Progenitor cell of endocrine pancreas (in vitro differentiated cells): ENCODE results near the gene ACBD6. TPM values are rescaled to one million over a fixed set of nuclear protein-coding genes. Genes with fewer than 3 reads are reported as not detected.

Experiments used
- DNase-seq: peaks from one replicate; pipeline ENCODE4 v3.0.0; 2021; ENCODE audit warnings: low spot score; ENCODE audit not compliant: unreplicated experiment
- H3K27ac Mint-ChIP-seq: 2 replicates; pipeline ENCODE4 v1.8.0; 2021; ENCODE audit warnings: mild to moderate bottlenecking, moderate library complexity, mixed read lengths
- H3K27me3 Mint-ChIP-seq: 2 replicates; pipeline ENCODE4 v1.8.0; 2021; ENCODE audit warnings: mixed read lengths
- H3K36me3 Mint-ChIP-seq: 2 replicates; pipeline ENCODE4 v1.8.0; 2022; ENCODE audit warnings: mixed read lengths; ENCODE audit not compliant: insufficient read depth
- H3K4me1 Mint-ChIP-seq: 2 replicates; pipeline ENCODE4 v1.8.0; 2021; ENCODE audit warnings: low read depth, mixed read lengths
- H3K4me3 Mint-ChIP-seq: 2 replicates; pipeline ENCODE4 v1.8.0; 2021; ENCODE audit warnings: low read depth, mild to moderate bottlenecking, moderate library complexity, mixed read lengths
- H3K9me3 Mint-ChIP-seq: 2 replicates; pipeline ENCODE4 v1.8.0; 2021; ENCODE audit warnings: low read depth, mixed read lengths
- microRNA-seq: library from miRNA; unstranded; fragments of <30 nt; microRNA quantifications from one replicate; pipeline ENCODE4 v1.1.0, GENCODE V29; 2020; ENCODE audit warnings: borderline number of aligned reads; ENCODE audit not compliant: unreplicated experiment
- total RNA-seq: library from RNA; stranded (reverse); gene quantifications from 2 replicates; pipeline ENCODE4 v1.2.1, GENCODE V29; 2021
- TF ChIP-seq, protein P1 (sequence below): fragments of 200-600 bp; sonication (generic); IDR thresholded peaks from one replicate; pipeline ENCODE4 v1.5.0; 2021; ENCODE audit warnings: antibody characterized with exemption, mild to moderate bottlenecking; ENCODE audit not compliant: unreplicated experiment

Gene ACBD6
- total RNA-seq, 1 donor from 2014 or later = 54.2 TPM

DNA sequence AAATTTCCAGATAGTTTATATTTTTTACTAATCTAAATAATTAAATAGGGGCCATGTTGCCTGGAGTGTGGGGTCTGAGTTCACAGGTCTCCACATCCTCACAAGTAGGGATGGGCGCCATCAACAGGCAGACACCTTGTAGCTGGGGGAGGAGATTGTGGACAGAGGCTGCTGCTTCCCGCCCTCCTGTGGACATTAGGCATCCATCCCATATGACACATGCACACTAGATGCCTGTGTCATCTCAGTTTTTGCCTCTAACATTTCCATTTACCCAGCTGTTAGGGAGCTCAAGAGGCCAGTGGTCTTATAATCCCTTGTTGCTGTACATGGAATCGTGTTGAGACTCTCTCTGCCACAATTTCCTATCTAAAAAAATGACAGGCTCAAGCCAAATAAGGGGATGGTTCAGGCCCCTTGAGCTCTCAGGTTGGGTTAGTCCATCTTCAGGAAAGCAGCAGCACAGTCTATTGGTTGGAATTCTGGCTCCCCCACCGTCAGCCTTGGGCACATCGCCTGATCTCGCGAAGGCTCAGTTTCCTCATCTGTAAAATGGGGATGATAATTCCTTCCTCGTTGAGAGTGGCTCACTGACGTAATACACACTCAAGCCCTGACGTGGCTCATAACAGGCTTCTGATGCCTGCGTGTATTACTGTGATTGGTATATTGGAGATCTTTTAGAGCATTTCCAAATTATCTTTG is 258.7 kb downstream of the ACBD6 start:
- H3K27me3 Mint-ChIP-seq = peaks cover 57% of the 10 kb centered on the region

DNA sequence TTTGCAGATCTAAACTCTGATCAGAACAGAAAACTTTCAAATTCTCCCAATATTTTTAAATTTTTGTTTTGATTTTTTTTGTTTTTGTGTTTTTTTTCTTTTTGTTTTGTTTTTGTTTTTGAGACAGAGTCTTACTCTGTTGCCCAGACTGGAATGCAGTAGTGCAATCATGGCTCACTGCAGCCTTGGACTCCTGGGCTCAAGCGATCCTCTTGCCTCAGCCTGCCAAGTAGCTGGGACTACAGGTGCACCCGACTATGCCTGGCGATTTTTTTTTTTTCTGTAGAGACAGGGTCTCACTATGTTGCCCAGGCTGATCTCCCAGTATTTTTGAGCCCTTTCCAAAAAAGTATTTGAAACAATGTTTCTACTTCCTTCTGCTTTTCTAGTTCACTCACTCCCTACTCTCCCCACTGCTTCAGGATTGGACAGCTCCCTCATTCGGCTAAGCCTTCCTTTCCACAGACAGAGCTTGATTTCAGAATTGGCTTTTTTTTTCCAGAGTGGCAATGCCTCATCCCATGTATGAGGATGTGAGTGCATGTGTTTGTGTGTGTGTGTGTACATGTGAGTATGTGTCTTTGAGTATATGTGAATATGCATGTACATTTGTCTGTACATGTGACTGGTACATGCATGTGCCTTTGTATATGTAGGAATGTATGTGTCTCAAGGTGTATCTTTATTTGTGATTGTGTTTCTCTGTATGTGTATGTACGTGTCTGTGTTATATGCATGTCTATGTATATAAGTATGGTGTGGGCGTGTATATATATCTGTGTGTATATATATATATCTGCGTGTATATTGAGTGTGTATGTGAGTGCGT is 260.4 kb downstream of the ACBD6 start:
- TF ChIP-seq, protein P1, sequence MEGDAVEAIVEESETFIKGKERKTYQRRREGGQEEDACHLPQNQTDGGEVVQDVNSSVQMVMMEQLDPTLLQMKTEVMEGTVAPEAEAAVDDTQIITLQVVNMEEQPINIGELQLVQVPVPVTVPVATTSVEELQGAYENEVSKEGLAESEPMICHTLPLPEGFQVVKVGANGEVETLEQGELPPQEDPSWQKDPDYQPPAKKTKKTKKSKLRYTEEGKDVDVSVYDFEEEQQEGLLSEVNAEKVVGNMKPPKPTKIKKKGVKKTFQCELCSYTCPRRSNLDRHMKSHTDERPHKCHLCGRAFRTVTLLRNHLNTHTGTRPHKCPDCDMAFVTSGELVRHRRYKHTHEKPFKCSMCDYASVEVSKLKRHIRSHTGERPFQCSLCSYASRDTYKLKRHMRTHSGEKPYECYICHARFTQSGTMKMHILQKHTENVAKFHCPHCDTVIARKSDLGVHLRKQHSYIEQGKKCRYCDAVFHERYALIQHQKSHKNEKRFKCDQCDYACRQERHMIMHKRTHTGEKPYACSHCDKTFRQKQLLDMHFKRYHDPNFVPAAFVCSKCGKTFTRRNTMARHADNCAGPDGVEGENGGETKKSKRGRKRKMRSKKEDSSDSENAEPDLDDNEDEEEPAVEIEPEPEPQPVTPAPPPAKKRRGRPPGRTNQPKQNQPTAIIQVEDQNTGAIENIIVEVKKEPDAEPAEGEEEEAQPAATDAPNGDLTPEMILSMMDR = no peak

More for the DNA sequence above, 258.7 kb downstream of the ACBD6 start:
- Mint-ChIP-seq H3K36me3 (no peaks in the 10 kb centered on the region), H3K4me3 (no peak overlapping the region), H3K9me3 (no peaks in the 10 kb centered on the region), H3K4me1 (peaks cover 13% of the 10 kb centered on the region), H3K27ac (no peak overlapping the region)
- TF ChIP-seq, protein P1 = no peak
- DNase-seq = no peak

DNA sequence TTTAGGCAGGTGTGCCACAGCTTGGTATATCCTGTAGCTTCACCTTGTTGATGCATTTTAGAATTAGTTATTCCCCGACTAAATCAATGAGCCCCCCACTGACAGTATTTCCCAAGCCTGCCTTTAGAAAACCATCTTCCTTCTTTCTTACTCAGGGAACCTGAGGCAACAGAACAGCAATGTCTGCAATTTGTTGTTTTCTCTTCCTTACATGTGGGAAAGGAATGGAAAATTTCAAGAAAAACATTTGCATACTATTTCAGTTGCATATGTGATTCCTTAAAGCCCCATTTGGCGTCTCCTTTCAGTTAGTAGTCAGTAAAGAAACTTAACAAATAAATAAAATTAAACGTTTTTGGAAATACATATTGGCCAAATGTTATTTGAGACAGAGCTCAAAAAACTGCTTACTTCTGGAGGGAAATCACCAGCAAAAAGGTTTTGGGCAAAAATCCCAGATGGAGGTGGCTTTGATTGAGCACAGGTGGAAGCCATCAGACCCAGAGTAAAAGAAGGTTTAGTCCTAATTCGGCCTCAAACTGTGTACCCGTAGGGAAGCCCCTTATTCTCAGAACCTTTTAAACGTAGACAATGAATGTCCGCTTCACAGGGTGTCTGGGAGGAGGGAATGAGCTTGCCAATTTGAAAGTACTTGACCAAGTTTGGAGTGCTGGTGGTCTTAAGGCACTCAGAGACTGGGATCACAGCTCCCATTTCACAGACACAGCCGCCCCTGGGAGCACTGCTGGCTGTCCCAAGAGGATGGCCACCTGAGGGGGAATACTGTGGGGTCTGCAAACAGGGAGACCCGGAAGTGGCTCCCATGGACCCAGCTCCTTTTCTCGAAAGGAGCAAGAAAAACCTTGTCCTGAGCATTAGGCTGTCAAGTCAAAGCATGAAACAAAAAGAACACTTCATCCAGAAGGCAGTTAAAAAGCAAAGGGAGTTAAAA is 263.0 kb downstream of the ACBD6 start:
- H3K4me1 Mint-ChIP-seq = peaks cover 5% of the 10 kb centered on the region
- H3K36me3 Mint-ChIP-seq = no peaks in the 10 kb centered on the region
- H3K9me3 Mint-ChIP-seq = no peaks in the 10 kb centered on the region
- no peak overlapping the region for H3K4me3 Mint-ChIP-seq
- no peak for DNase-seq
- H3K27ac Mint-ChIP-seq = no peak overlapping the region
- H3K27me3 Mint-ChIP-seq = peaks cover 96% of the 10 kb centered on the region
- TF ChIP-seq, protein P1 = no peak

More for the DNA sequence above, 260.4 kb downstream of the ACBD6 start:
- H3K36me3 Mint-ChIP-seq = no peaks in the 10 kb centered on the region
- no peak overlapping the region for H3K27ac Mint-ChIP-seq
- peaks cover 75% of the 10 kb centered on the region for H3K27me3 Mint-ChIP-seq
- no peaks in the 10 kb centered on the region for H3K9me3 Mint-ChIP-seq
- peaks cover under 1% of the 10 kb centered on the region for H3K4me1 Mint-ChIP-seq
- H3K4me3 Mint-ChIP-seq = no peak overlapping the region
- no peak for DNase-seq

DNA sequence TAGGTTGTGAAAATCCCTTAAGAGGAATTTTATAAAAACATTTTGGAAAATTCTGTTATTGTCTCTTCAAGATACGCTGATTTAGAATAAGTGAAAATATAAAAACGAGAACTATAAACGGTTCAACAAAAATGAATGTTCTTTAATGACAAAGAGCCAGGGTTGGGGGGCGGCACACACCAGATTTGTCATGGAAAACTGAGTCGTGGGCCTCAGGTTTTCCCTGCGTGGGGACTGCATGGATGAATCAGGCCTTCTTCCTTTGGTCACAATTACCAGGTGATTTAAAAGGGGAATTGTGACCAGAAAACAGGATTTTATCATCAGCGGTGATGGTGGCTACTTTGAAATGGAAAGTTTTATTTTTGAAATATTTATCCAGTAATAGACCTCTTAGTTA is 263.7 kb downstream of the ACBD6 start:
- H3K9me3 Mint-ChIP-seq = no peaks in the 10 kb centered on the region
- no peak for DNase-seq
- H3K36me3 Mint-ChIP-seq = no peaks in the 10 kb centered on the region

More for the DNA sequence above, 263.7 kb downstream of the ACBD6 start:
- Mint-ChIP-seq H3K4me3 (no peak overlapping the region), H3K27ac (no peak overlapping the region), H3K4me1 (peaks cover 8% of the 10 kb centered on the region), H3K27me3 (peaks cover 97% of the 10 kb centered on the region)
- TF ChIP-seq, protein P1 = no peak

Small RNAs within 50 kb of the gene (microRNA-seq; reads per million reads assigned to microRNA genes)
- gene MIR3121 = not detected

Other genes starting within 250 kb of the ACBD6 start
- gene OVAAL, start 56.4 kb upstream of the ACBD6 start, total RNA-seq = not detected in 2 replicates
- gene XPR1, start 129.4 kb upstream of the ACBD6 start, total RNA-seq = 62.6 and 68.7 TPM in 2 replicates